ENCODE measurements around the gene CNPY1.
"Not testable (repeated sequence)": the region's sequence is repeated elsewhere in the genome, so short reads cannot be mapped to it uniquely, and the experiment has no call there.

Gene CNPY1

DNA sequence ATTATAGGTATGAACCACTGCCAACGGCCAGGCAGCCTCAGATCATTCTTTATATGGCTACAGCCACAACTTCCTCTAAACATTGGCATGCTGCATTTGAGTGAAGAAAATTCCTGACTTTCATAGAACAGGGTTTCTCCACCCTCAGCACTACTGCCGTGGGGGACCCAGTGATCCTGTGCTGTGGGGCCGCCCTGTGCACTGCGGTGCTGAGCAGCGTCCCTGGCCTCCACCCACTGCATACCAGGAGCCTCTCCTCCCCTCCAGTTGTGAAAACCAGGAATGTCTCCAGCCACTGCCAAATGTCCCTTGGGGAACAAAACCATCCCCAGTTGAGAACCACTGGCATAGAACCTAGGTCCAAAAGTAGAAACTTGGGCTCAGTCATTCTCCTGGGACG is 15.8 kb downstream of the CNPY1 start:
- DNase-seq: no peak

DNA sequence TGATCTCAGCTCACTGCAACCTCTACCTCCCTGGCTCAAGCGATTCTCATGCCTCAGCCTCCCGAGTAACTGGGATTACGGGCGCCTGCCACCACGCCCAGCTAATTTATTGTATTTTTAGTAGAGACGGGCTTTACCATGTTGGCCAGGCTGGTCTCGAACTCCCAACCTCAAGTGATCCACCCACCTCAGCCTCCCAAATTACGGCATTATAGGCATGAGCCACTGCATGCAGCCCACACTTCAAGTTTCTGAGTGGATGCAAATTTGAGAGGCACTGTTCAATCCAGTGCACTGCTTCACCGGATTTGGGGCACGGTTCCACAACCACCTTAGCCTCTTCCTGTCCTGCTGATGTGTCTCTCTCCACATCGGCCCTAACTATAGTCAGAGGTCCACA is 16.5 kb downstream of the CNPY1 start:
- DNase-seq: no peak

GRCh38 chr7:155529346-155529745 is 17.0 kb downstream of the CNPY1 start:
- DNase-seq: no peak

- DNase-seq: no peak
Measured at GRCh38 chr7:155527664-155528063, 18.7 kb downstream of the CNPY1 start.

DNA sequence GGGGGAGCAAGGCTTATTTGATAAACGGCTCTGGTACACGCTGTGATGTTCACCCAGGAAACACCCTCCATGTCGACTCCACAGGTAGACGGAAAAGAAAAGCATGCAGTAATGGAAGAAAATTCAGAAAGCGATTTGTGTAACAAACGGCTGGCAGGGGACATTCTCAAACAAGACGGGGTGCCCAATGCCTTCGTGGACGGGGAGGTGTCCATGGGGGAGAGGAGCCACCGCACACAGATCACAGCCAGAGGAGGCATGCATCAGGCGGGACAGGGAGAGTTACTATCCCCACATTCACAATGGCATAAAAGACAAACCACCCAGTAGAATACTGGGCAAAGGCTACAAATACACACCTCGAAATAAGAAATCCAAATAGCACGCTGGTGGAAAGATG is 20.1 kb downstream of the CNPY1 start:
- DNase-seq: no peak

DNA sequence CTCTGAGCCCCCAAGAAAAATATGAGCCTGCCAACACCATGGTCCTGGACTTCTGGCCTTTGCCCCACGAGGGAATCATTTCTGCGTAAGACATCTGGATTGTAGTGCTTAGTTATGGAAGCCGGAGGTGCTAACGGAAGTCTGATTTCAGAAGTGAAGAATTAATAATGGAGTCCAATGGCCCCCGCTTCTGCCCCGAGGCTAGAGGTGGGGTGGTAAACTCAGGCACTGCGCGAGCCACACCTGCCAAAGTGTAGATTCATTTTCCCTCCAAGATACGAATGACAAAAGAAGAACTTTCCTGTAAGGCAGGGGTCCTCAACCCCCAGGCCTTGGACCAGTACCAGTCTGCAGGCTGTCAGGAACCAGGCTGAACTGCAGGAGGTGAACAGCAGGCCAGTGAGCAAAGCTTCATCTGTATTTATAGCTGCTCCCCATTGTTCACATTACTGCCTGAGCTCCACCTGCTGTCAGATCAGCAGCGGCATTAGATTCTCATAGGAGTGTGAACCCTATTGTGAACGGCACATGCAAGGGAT is 22.3 kb downstream of the CNPY1 start:
- no peak for DNase-seq

DNA sequence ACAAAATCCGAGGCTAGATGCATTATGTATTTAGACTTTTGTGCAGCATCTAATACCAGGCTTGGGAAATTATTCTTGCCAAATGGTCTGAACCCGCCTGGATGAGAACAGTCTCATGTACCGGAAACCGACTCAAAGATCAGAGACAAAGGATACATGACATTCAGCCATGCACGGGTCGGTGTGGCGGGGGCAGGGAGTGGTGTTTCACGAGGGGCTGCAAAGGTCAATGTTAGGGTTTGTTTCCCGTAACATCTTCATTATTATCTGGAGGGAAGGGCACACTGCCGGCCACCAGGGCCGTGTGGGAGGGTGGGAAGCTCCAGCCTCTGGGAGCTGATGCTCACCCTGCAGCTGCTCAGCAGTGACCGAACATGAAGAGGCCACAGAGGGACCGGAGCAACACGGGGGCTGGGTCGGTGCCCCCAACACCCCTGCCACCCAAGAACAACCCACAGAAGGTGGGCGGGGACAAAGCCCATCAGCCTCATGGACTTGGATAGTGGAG is 23.1 kb downstream of the CNPY1 start:
- no peak for DNase-seq

- no peak for DNase-seq
Measured at GRCh38 chr7:155521743-155522398, 24.5 kb downstream of the CNPY1 start.

DNA sequence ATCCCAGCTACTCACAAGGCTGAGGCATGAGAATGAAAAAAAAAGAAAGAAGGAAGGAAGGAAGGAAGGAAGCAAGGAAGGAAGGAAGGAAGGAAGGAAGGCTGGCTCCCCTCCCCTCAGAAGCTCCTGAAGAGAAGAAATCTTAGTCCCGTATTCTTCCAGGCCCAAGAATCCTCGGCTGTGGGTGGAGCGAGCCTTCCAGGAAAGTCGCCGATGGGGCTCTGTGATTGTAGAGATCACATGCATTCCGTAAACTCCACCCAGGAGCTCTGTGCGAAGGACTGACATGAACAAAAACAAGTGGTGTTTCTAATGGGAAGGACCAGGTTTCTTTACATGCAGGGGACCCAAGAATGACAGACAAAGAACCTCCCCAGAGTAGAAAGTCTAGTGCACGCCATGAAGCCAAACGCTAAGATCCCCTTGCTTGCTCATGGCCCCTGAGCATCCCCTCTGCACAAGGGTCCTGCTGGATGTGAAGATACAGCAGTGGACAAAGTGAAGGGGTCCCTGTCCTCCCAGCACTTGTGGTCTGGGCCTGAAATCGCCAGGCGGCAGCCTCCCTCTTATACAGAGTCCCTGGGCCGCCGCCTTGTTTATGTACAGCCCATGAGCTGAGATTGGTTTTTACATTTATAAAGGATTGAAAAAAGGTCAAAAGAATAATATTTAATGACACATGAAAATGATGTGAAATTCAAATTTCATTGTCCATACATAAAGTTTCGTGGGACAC is 25.2 kb downstream of the CNPY1 start:
- no peak for DNase-seq

GRCh38 chr7:155520114-155520513 is 26.2 kb downstream of the CNPY1 start:
- no peak for DNase-seq

- DNase-seq: not testable (repeated sequence)
Measured at GRCh38 chr7:155519358-155519757, 27.0 kb downstream of the CNPY1 start.

DNA sequence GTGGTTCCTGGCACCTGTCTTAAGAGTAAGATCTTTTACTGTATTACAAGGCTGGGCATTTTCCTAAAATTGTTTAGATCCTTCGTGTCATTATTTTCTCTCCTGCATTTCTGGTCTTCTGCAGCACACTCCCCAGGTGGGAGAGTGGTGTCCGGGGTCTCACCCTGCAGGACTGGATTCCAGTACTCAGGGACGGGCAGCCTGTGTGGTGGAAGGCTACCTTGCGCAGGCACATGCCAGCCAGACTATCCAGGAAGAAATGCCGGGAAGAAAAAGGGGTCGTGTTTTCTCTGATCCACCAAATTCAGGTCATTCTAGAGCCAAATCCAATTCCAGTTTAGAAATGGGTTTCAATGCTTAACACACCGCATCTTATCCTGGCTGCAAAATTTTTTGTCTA is 27.7 kb downstream of the CNPY1 start:
- DNase-seq: no peak

- DNase-seq: no peak
Measured at GRCh38 chr7:155517969-155518368, 28.4 kb downstream of the CNPY1 start.

GRCh38 chr7:155517452-155517851 is 28.9 kb downstream of the CNPY1 start:
- no peak for DNase-seq

DNA sequence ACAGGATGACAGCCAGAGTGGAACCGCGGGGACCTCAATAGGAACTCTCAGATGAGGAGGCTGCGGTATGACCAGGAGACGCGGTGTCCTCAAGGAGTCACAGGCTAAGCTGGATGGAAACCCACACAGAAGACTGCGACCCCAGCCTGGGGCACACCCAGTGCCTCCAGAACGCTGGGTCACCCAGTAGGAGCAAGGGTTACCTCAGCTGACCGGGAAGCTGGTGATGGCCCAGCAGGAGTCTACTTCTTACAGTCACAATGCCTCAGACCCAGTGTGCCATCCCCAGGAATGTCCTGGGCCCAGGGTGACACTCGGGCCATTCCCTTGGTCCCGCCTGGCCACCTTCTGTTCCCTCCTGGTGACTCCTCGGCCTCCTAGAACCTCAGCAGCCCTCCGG is 29.9 kb downstream of the CNPY1 start:
- DNase-seq: no peak

GRCh38 chr7:155515318-155515717 is 31.0 kb downstream of the CNPY1 start:
- DNase-seq: no peak

DNA sequence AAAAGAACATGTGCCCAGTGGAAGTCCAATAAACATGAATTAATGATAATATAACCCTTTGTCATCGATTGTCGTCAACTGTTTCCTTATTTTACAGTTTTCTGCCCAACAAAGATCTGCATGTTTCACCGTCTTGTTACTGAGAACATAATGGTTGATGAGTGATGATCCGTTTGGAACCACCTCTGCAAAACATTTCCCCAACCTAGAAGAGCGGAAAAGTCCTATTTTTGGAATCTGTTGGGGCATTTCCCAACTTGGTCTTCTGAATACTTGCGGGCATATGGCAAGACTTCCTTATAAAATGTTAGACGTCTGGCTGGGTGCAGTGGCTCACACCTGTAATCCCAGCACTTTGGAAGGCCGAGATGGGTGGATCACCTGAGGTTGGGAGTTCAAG is 32.1 kb downstream of the CNPY1 start:
- no peak for DNase-seq

- DNase-seq: no peak
Measured at GRCh38 chr7:155513543-155514285, 32.6 kb downstream of the CNPY1 start.

GRCh38 chr7:155512246-155512887 is 34.0 kb downstream of the CNPY1 start:
- no peak for DNase-seq

- DNase-seq: no peak
Measured at GRCh38 chr7:155511702-155511996, 34.7 kb downstream of the CNPY1 start.

DNA sequence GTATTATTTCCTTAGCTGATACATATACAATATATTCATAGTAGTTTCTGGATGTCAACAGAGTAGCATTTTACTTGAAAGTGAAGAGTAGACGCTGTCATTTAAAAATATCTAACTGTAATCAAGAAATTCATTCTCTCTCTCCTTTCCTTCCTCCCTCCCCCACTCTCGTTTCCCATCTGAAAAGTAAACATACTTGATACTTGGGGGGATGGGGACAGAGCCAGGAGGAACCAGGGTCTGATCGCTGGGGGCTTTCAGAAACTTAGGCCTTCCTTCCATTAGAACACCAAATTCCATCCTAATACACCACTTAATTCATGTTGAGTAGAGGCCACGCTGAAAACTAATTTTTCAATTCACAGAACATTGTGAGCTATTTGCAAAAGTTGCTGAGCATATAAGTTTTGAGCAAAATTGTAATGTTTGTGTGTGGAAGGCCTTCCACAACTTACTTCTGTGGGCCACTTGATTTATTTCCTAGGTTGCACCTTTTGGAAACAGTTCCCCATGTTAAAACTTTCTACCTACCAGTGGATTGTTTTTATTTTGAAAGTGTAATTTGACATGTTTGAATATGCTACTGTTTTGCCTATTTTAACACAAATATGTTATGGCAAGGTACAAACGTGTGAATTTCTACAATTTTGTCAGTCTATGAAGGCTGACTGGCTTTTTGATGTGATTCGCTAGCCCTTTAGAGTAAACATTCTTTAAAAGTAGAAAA is 35.2 kb downstream of the CNPY1 start:
- DNase-seq: no peak

Data from central memory CD4-positive, alpha-beta T cell (primary cell).